Measurements from ENCODE around the gene LHX3.

Gene LHX3

GRCh38 chr9:136185066-136185465 lies 19.9 kb downstream of the LHX3 start:
- Histone ChIP-seq H3K36me3 (ENCODE audit: control insufficient read depth, low read depth, low read length) (no peaks in the 10 kb centered on the region), H3K27ac (ENCODE audit: low read length) (no peak overlapping the region), H3K4me3 (ENCODE audit: low read length) (no peak overlapping the region), H3K9me3 (ENCODE audit: control insufficient read depth, low read depth, low read length) (no peaks in the 10 kb centered on the region), H3K4me1 (ENCODE audit: control insufficient read depth, low read depth, low read length) (no peaks in the 10 kb centered on the region), H3K9ac (ENCODE audit: low read length) (no peak overlapping the region), H3K27me3 (ENCODE audit: control insufficient read depth, insufficient read depth, low read length) (peaks cover 7% of the 10 kb centered on the region)

GRCh38 chr9:136182850-136183422 lies 22.0 kb downstream of the LHX3 start:
- no peaks in the 10 kb centered on the region for H3K36me3 ChIP-seq (ENCODE audit: control insufficient read depth, low read depth, low read length)
- H3K27me3 ChIP-seq (ENCODE audit: control insufficient read depth, insufficient read depth, low read length): no peaks in the 10 kb centered on the region

GRCh38 chr9:136182420-136182787 lies 22.5 kb downstream of the LHX3 start:
- Histone ChIP-seq H3K9me3 (ENCODE audit: control insufficient read depth, low read depth, low read length) (no peaks in the 10 kb centered on the region), H3K4me1 (ENCODE audit: control insufficient read depth, low read depth, low read length) (peaks cover 7% of the 10 kb centered on the region), H3K27ac (ENCODE audit: low read length) (no peak overlapping the region), H3K4me3 (ENCODE audit: low read length) (no peak overlapping the region), H3K9ac (ENCODE audit: low read length) (no peak overlapping the region), H3K36me3 (ENCODE audit: control insufficient read depth, low read depth, low read length) (no peaks in the 10 kb centered on the region), H3K27me3 (ENCODE audit: control insufficient read depth, insufficient read depth, low read length) (no peaks in the 10 kb centered on the region)

More at GRCh38 chr9:136182850-136183422, 22.0 kb downstream of the LHX3 start:
- Histone ChIP-seq H3K9me3 (ENCODE audit: control insufficient read depth, low read depth, low read length) (no peaks in the 10 kb centered on the region), H3K9ac (ENCODE audit: low read length) (no peak overlapping the region), H3K4me3 (ENCODE audit: low read length) (no peak overlapping the region), H3K4me1 (ENCODE audit: control insufficient read depth, low read depth, low read length) (peaks cover 7% of the 10 kb centered on the region), H3K27ac (ENCODE audit: low read length) (no peak overlapping the region)

- H3K27me3 ChIP-seq (ENCODE audit: control insufficient read depth, insufficient read depth, low read length): no peaks in the 10 kb centered on the region
- H3K4me1 ChIP-seq (ENCODE audit: control insufficient read depth, low read depth, low read length): peaks cover 7% of the 10 kb centered on the region
- H3K9ac ChIP-seq (ENCODE audit: low read length): no peak overlapping the region
- H3K27ac ChIP-seq (ENCODE audit: low read length): no peak overlapping the region
- H3K4me3 ChIP-seq (ENCODE audit: low read length): no peak overlapping the region
- H3K36me3 ChIP-seq (ENCODE audit: control insufficient read depth, low read depth, low read length): no peaks in the 10 kb centered on the region
- H3K9me3 ChIP-seq (ENCODE audit: control insufficient read depth, low read depth, low read length): no peaks in the 10 kb centered on the region
Measured at GRCh38 chr9:136181784-136182419, 23.0 kb downstream of the LHX3 start.

DNA sequence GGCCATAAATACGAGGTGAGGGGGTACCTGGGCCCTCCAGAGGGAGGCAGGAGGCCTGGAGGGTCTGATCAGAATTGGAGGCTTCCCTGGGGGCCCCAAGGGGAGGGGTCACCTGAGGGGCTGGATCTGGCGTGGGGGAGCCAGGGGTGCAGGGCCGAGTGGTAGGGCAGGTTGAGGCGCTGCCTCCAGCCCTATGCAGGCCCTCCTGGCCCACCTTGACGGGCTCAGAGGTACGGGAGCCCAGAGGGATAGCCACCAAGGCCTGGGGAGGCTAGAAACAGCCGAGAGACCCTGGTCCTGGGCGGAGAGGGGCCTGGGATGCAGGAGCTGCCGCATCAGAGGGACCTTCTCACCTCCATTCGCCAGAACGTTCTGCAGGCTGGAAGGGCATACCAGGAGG lies 24.3 kb downstream of the LHX3 start:
- Histone ChIP-seq H3K27me3 (ENCODE audit: control insufficient read depth, insufficient read depth, low read length) (no peaks in the 10 kb centered on the region), H3K4me1 (ENCODE audit: control insufficient read depth, low read depth, low read length) (peaks cover 7% of the 10 kb centered on the region), H3K4me3 (ENCODE audit: low read length) (no peak overlapping the region), H3K36me3 (ENCODE audit: control insufficient read depth, low read depth, low read length) (no peaks in the 10 kb centered on the region), H3K9me3 (ENCODE audit: control insufficient read depth, low read depth, low read length) (no peaks in the 10 kb centered on the region), H3K27ac (ENCODE audit: low read length) (no peak overlapping the region), H3K9ac (ENCODE audit: low read length) (no peak overlapping the region)

DNA sequence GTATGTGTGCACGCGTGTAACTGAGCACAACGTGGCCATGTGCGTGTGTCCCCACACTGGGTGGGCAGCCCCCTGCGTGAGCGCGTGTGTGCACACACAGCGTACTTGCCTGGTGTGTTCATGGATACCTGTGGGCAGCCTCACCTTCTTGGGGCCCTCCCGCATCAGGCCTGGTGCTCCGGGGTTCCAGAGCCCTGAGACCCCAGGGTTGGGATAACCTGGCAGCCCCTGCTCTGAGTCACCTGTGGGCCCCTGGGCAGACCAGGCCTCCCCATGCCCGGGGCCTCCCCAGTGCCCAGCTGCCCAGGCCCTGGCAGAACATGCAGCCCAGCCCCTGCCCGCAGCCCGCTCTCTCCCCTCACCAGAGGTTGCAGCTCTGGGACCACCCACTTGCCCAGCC lies 25.2 kb downstream of the LHX3 start:
- Histone ChIP-seq H3K9me3 (ENCODE audit: control insufficient read depth, low read depth, low read length) (no peaks in the 10 kb centered on the region), H3K9ac (ENCODE audit: low read length) (no peak overlapping the region), H3K4me1 (ENCODE audit: control insufficient read depth, low read depth, low read length) (peaks cover 7% of the 10 kb centered on the region), H3K4me3 (ENCODE audit: low read length) (no peak overlapping the region), H3K36me3 (ENCODE audit: control insufficient read depth, low read depth, low read length) (no peaks in the 10 kb centered on the region), H3K27ac (ENCODE audit: low read length) (no peak overlapping the region), H3K27me3 (ENCODE audit: control insufficient read depth, insufficient read depth, low read length) (no peaks in the 10 kb centered on the region)

DNA sequence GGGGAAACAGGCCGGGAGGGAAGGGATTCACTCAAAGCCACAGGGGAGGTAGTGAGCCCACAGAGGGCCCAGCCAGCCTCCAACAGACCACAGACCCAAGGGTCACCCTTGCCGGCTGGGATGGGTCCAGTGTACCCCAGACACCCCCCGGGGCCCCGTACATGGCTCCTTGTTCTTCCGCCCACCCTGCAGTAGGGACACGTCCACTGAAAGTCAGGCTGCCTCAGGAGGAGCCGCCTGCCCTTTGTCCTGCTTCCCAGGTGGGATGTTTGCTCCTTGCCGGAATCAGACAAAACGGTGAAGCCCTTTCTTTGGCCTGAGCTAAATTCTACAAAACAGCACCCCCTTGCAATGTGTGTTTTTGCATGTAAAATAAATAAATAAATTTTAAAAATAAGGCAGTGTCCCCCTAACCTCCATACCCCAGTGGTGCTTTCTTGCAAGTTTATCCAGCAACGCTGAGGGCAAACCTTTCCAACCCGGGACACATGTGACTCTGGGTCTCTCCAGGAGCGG lies 25.8 kb downstream of the LHX3 start:
- H3K27ac ChIP-seq (ENCODE audit: low read length): no peak overlapping the region

DNA sequence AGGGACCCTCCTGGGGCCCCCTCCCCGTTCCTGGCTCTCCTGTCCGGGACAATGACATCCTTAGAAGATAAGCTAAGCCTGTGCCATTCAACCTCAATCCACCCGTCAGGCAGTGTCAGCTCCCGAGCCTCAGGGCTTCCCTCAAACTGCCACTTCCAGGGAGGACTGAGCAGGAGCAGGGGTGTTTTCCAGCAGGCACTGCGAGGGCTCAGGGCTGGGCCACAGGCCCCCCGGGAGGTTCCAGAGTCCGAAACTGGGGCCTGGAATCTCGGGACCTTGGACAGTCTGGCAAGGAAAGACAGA lies 26.2 kb downstream of the LHX3 start:
- Histone ChIP-seq H3K9ac (ENCODE audit: low read length) (no peak overlapping the region), H3K27ac (ENCODE audit: low read length) (no peak overlapping the region), H3K27me3 (ENCODE audit: control insufficient read depth, insufficient read depth, low read length) (no peaks in the 10 kb centered on the region), H3K9me3 (ENCODE audit: control insufficient read depth, low read depth, low read length) (no peaks in the 10 kb centered on the region), H3K4me1 (ENCODE audit: control insufficient read depth, low read depth, low read length) (peaks cover 7% of the 10 kb centered on the region), H3K36me3 (ENCODE audit: control insufficient read depth, low read depth, low read length) (no peaks in the 10 kb centered on the region), H3K4me3 (ENCODE audit: low read length) (no peak overlapping the region)

More for the DNA sequence above, 25.8 kb downstream of the LHX3 start:
- Histone ChIP-seq H3K27me3 (ENCODE audit: control insufficient read depth, insufficient read depth, low read length) (no peaks in the 10 kb centered on the region), H3K36me3 (ENCODE audit: control insufficient read depth, low read depth, low read length) (no peaks in the 10 kb centered on the region), H3K9ac (ENCODE audit: low read length) (no peak overlapping the region), H3K4me1 (ENCODE audit: control insufficient read depth, low read depth, low read length) (peaks cover 7% of the 10 kb centered on the region), H3K4me3 (ENCODE audit: low read length) (no peak overlapping the region), H3K9me3 (ENCODE audit: control insufficient read depth, low read depth, low read length) (no peaks in the 10 kb centered on the region)

DNA sequence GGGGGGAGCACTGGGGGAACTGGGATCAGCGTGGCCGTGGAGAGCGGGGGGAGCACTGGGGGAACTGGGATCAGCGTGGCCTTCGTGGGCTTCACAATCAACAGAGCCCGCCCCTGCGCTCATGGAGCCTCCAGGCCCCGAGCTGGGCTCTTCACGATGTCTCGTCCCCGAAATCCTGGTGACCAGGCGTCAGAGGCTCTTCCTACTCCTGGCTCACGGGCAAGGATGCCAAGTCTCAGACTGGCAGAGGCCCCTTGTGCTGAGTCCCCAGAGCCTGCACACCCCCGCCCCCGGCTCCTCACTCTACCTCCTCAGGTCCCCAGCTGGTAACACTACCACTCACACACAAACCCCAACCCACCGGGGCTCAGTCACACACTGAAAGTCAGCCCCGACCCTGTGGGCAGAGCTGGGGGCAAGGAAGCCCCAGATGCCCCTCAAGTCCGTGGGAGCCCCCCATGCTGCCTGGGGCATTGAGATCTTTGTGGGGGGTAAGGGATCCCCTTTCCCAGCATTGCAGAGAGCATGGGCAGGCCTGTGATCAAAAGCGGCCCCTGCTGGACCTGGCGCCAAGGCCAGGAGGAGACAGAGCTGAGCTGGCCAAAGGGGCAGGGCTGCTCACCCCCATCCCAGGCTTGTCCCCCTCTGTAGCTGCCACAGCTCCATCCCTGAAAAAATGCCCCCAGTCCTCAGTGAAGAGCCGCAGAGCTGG lies 26.7 kb downstream of the LHX3 start:
- no peak overlapping the region for H3K9ac ChIP-seq (ENCODE audit: low read length)
- peaks cover 7% of the 10 kb centered on the region for H3K4me1 ChIP-seq (ENCODE audit: control insufficient read depth, low read depth, low read length)
- H3K27me3 ChIP-seq (ENCODE audit: control insufficient read depth, insufficient read depth, low read length): no peaks in the 10 kb centered on the region
- H3K9me3 ChIP-seq (ENCODE audit: control insufficient read depth, low read depth, low read length): no peaks in the 10 kb centered on the region
- no peak overlapping the region for H3K27ac ChIP-seq (ENCODE audit: low read length)
- H3K36me3 ChIP-seq (ENCODE audit: control insufficient read depth, low read depth, low read length): no peaks in the 10 kb centered on the region
- H3K4me3 ChIP-seq (ENCODE audit: low read length): no peak overlapping the region

- Histone ChIP-seq H3K27me3 (ENCODE audit: control insufficient read depth, insufficient read depth, low read length) (no peaks in the 10 kb centered on the region), H3K4me3 (ENCODE audit: low read length) (no peak overlapping the region)
Measured at GRCh38 chr9:136177224-136177623, 27.7 kb downstream of the LHX3 start.

GRCh38 chr9:136175616-136176197 lies 29.2 kb downstream of the LHX3 start:
- no peak overlapping the region for H3K27ac ChIP-seq (ENCODE audit: low read length)
- H3K36me3 ChIP-seq (ENCODE audit: control insufficient read depth, low read depth, low read length): no peaks in the 10 kb centered on the region
- no peak overlapping the region for H3K4me3 ChIP-seq (ENCODE audit: low read length)
- no peaks in the 10 kb centered on the region for H3K27me3 ChIP-seq (ENCODE audit: control insufficient read depth, insufficient read depth, low read length)
- H3K9me3 ChIP-seq (ENCODE audit: control insufficient read depth, low read depth, low read length): no peaks in the 10 kb centered on the region
- no peak overlapping the region for H3K9ac ChIP-seq (ENCODE audit: low read length)
- H3K4me1 ChIP-seq (ENCODE audit: control insufficient read depth, low read depth, low read length): peaks cover 26% of the 10 kb centered on the region

More at GRCh38 chr9:136177224-136177623, 27.7 kb downstream of the LHX3 start:
- no peaks in the 10 kb centered on the region for H3K9me3 ChIP-seq (ENCODE audit: control insufficient read depth, low read depth, low read length)
- H3K4me1 ChIP-seq (ENCODE audit: control insufficient read depth, low read depth, low read length): peaks cover 11% of the 10 kb centered on the region
- no peak overlapping the region for H3K9ac ChIP-seq (ENCODE audit: low read length)
- no peaks in the 10 kb centered on the region for H3K36me3 ChIP-seq (ENCODE audit: control insufficient read depth, low read depth, low read length)
- no peak overlapping the region for H3K27ac ChIP-seq (ENCODE audit: low read length)
